Left lung (tissue), 10 donors: ENCODE data around the gene TMPRSS7. TPM values are rescaled to one million over a fixed set of nuclear protein-coding genes. Genes with fewer than 3 reads are reported as not detected.

Experiments used
- ATAC-seq: fragments of 200-7000 bp; cut with Tn5 transposase; one replicate; pipeline ENCODE4 v1.9.1; 2020; ENCODE audit warnings: moderate library complexity
- DNase-seq, 4 donors: peaks; one replicate each; pipeline ENCODE4 v3.0.0-alpha.2; 2013 to 2020
- H3K27ac ChIP-seq, 2 donors: fragments of 200-600 bp; sonication (generic) in 1 of 2; one replicate each; pipeline versions ENCODE4 v1.5.0 to v1.8.0; 2020 to 2021
- H3K27me3 ChIP-seq, 2 donors: fragments of 200-600 bp; sonication (generic) in 1 of 2; one replicate each; pipeline versions ENCODE4 v1.5.0 to v1.8.0; 2020 to 2021
- H3K36me3 ChIP-seq, 2 donors: fragments of 200-600 bp; sonication (generic) in 1 of 2; one replicate each; pipeline versions ENCODE4 v1.5.0 to v1.8.0; 2020 to 2021
- H3K4me1 ChIP-seq, 2 donors: fragments of 200-600 bp; one replicate each; pipeline ENCODE4 v1.8.0; 2021
- H3K4me3 ChIP-seq, 2 donors: fragments of 200-600 bp; sonication (generic) in 1 of 2; one replicate each; pipeline versions ENCODE4 v1.5.0 to v1.8.0; 2020 to 2021; ENCODE audit warnings: mild to moderate bottlenecking in 1 of 2
- H3K9me3 ChIP-seq, 2 donors: fragments of 200-600 bp; sonication (generic) in 1 of 2; one replicate each; pipeline versions ENCODE4 v1.5.0 to v1.8.0; 2020 to 2021
- intact Hi-C, 2 donors: fragments of 100-400 bp; cut with DNase I; formaldehyde crosslinking; loops; one replicate each; pipeline versions ENCODE4 v1.11.2 to v1.14.2; 2022
- polyA plus RNA-seq, 6 donors: library from polyadenylated mRNA; unstranded; fragments of 120-200 nt; gene quantifications; one replicate each; pipeline ENCODE4 v1.2.1, GENCODE V29; 2013; ENCODE audit not compliant: insufficient read length in 6 of 6
- total RNA-seq, 2 donors: library from RNA; stranded (reverse); fragmentation: NEBNext Ultra II Directional; extraction: Animal tissue kit (Norgen Biotek cat#: 25700); gene quantifications; one replicate each; pipeline ENCODE4 v1.2.1, GENCODE V29; 2021
- TF ChIP-seq, protein P1 (sequence below), 2 donors: fragments of 200-600 bp; sonication (generic) in 1 of 2; IDR thresholded peaks; one replicate each; pipeline versions ENCODE4 v1.5.0 to v1.8.0; 2021; ENCODE audit warnings: antibody characterized with exemption in 2 of 2
- donor health status: DM: no; HTN: yes; CAD: no.
- donor health status: DM: no; HTN: no; CAD: no.

Gene TMPRSS7
- total and polyA plus RNA-seq, 8 donors, result 0.06 to 0.17 (median 0.08) TPM; not detected in 4

DNA sequence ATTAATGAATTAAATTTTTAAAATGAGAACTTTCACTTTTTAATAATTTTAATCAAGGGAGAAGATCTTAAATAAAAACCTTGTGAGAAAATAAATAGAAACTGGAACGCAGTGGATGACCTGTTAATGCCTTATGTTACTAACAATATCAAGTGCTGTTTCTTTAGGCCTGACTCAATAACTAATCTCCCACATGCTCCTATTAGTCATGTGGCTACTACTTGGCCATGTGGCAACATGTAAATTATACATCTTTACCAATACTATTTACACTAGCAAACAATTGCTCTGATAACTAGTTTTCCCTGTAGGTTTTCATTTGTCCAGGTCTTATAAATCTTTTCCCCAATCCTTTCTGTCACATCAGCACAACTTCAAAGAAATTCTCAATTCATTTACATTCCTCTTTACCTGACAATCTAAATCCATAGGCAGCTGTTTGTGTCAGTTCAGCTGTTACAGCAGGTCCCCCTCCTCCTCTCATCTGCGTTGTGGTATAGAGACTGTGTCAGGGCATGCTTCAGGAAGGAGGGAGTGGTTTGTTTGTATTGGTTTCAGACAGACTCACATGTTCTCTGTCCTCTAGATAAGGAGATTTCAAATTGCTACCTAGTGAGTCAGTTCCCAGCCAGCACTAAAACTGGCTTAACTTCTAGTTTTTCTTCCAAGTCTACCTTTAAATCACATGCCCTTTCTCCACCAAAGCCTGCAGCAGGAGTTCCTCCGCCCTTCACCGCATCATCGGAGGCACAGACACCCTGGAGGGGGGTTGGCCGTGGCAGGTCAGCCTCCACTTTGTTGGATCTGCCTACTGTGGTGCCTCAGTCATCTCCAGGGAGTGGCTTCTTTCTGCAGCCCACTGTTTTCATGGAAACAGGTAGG, 40.3 kb downstream of the TMPRSS7 start:
- peak in 3 of 4 donors; percentile 32 to 83 (median 69) for DNase-seq
- no peaks in the 10 kb centered on the region for H3K36me3 ChIP-seq
- peak; percentile 96 for ATAC-seq
- intact Hi-C loops, result no loop called here
- peak overlapping the region; percentile 35 to 52 for H3K27ac ChIP-seq
- H3K9me3 ChIP-seq, result no peaks in the 10 kb centered on the region
- no peaks in the 10 kb centered on the region for H3K4me1 ChIP-seq
- TF ChIP-seq, protein P1, sequence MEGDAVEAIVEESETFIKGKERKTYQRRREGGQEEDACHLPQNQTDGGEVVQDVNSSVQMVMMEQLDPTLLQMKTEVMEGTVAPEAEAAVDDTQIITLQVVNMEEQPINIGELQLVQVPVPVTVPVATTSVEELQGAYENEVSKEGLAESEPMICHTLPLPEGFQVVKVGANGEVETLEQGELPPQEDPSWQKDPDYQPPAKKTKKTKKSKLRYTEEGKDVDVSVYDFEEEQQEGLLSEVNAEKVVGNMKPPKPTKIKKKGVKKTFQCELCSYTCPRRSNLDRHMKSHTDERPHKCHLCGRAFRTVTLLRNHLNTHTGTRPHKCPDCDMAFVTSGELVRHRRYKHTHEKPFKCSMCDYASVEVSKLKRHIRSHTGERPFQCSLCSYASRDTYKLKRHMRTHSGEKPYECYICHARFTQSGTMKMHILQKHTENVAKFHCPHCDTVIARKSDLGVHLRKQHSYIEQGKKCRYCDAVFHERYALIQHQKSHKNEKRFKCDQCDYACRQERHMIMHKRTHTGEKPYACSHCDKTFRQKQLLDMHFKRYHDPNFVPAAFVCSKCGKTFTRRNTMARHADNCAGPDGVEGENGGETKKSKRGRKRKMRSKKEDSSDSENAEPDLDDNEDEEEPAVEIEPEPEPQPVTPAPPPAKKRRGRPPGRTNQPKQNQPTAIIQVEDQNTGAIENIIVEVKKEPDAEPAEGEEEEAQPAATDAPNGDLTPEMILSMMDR (IDR thresholded peaks at IDR 0.05), result no peak
- no peak overlapping the region for H3K4me3 ChIP-seq
- no peaks in the 10 kb centered on the region for H3K27me3 ChIP-seq

DNA sequence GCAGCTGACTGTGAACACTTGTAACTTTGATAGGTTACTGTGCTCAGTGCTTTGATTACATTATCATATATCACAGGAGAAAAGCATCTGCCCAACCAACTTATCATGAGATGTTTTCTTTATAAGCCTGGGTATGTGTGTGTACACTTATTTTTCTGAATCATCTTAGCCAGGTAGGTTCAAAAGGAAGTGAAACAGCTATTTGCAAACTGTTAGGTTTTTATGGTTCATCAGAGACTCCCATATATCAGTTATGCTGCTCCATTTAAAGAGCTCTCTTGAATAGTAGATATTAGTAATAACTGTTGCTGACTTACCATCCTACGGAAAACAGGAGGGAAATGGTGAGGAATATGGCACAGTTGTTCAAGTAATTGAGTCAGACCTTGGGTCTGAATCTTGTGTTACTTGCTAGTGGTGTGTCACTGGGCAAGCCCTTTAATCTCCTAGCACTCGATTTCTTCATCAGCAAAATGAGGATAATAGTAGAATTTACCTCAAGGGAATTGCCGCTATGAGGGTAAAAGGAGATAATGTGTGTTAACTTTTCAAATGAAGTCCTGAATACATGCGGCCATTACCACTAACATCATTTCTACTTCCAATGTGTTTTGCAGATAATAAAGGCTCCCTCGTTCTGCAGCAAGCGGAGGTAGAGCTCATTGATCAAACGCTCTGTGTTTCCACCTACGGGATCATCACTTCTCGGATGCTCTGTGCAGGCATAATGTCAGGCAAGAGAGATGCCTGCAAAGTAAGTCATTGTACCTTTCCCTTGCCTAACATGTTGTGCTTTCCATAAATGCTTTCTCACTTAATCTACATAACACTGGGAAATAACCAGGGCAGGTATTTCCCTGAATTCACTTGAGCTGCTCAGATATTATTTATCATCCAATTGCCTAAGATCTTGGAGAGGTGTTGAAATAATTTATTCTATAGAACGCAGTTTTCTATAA, 43.9 kb downstream of the TMPRSS7 start:
- no peaks in the 10 kb centered on the region for H3K27me3 ChIP-seq
- no peaks in the 10 kb centered on the region for H3K9me3 ChIP-seq
- DNase-seq, result no peak
- H3K4me3 ChIP-seq, result no peak overlapping the region
- intact Hi-C loops, result no loop called here
- H3K4me1 ChIP-seq, result no peaks in the 10 kb centered on the region
- no peak overlapping the region for H3K27ac ChIP-seq
- no peaks in the 10 kb centered on the region for H3K36me3 ChIP-seq
- TF ChIP-seq, protein P1 (IDR thresholded peaks at IDR 0.05), result no peak
- no peak for ATAC-seq

DNA sequence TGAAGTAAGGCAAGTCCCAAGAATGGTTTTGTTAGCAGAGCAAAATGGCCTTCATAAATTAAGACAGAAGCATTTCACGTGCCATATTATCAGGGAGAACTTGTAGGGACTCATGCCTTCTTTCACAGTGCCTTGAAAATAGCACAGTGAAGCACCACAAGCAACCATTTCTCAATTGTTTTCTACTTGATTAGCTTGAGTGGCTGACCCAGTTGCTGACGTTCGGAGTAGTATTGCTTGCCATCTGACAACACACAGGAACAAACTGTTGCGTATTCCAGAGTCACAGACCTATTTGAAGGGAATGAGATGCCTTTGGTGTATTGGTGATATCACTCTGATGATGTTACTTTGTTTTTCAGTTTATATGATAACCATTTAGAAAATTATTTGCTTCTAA, 48.7 kb downstream of the TMPRSS7 start:
- no peak overlapping the region for H3K27ac ChIP-seq
- intact Hi-C loops, result no loop called here
- DNase-seq (no peak), ATAC-seq (no peak)
- H3K27me3 ChIP-seq, result peaks cover 4 to 36% of the 10 kb centered on the region in 2 donors
- TF ChIP-seq, protein P1 (IDR thresholded peaks at IDR 0.05), result no peak
- no peaks in the 10 kb centered on the region for H3K36me3 ChIP-seq
- no peak overlapping the region for H3K4me3 ChIP-seq
- no peaks in the 10 kb centered on the region for H3K9me3 ChIP-seq
- H3K4me1 ChIP-seq, result peaks cover 0 to 15% of the 10 kb centered on the region in 2 donors

DNA sequence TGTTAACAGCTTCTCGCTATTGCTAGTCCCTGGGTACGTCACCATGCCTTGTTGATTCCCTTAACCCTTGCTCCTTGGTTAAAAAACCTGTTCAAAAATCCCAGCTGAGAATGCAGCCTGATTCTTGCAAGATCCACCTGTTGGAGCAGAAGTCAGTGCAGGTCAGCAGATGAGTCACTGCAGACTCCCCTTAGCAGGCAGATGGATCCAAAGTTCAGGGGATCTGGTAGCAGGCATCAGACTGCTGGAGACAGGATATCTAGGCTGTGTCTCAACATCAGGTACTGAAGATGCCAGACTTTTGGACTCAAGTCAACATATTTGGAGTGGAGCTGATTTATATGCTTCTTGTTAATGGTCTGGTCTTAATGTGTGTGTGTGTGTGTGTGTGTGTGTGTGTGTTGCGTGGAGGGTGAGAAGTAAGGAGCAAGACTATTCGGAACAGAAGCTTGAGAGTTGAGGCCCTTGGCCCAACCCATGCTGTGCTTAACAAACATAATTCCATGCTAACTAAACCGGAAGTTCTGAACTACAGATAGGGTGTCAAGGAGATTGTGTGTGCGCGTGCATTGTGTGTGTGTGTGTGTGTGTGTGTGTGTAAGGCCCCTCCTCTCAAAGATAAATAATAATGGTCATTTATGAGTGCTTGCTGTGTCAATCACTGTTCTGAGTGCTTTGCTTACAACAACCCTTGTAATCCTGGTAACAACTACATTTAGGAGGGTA, 50.6 kb downstream of the TMPRSS7 start:
- Histone ChIP-seq H3K27ac (peak overlapping the region in 1 of 2 donors; percentile 66), H3K36me3 (no peaks in the 10 kb centered on the region), H3K4me3 (no peak overlapping the region), H3K9me3 (no peaks in the 10 kb centered on the region), H3K4me1 (peaks cover 0 to 20% of the 10 kb centered on the region in 2 donors), H3K27me3 (peaks cover 4 to 54% of the 10 kb centered on the region in 2 donors)
- ATAC-seq (no peak), DNase-seq (peak in 1 of 4 donors; percentile 11)
- TF ChIP-seq, protein P1 (IDR thresholded peaks at IDR 0.05), result no peak
- intact Hi-C loops, result no loop called here
